ENCODE data around the gene HPN.

DNA sequence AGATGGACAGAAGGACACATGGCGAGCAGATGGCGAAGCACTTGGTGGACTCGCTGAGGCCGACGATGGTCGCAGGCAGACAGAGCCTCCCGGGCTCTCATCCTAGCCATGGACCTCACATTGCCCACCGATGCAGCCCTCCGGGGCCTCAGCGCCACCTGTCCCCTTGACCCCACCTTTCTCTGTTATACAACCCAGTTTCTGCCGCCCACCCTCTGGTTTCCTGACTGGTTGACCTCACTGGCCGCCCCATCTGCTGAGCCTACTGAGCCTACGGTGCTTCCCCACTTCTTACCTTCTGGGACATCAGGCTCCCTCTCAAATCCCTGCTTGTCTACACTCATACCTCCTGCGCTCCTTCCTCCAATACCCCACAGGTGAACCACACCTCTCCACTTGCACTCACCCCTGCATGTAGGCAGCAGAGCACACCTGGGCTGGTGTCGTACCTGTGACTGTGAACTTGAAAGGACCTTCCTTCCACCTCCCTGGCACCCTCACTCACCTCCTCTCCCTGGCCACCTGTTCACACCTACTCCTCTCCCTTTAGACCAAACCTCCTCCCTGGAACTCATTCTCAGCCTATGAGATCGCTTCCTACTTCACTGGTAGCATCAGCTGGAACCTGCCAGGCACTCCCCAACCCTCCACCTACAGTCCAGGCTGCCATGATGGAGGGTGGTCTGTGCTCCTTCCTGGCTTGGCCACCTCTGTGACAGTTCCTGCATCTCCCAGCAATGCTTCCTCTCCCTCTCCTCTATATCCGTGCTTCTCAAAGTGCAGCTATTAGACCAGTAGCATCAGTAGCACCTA, 36.1 kb downstream of the HPN start:
- no peak for TF ChIP-seq TBP (CRISPR knock-in tag; IDR thresholded peaks at IDR 0.05)
- TF ChIP-seq, protein P1, sequence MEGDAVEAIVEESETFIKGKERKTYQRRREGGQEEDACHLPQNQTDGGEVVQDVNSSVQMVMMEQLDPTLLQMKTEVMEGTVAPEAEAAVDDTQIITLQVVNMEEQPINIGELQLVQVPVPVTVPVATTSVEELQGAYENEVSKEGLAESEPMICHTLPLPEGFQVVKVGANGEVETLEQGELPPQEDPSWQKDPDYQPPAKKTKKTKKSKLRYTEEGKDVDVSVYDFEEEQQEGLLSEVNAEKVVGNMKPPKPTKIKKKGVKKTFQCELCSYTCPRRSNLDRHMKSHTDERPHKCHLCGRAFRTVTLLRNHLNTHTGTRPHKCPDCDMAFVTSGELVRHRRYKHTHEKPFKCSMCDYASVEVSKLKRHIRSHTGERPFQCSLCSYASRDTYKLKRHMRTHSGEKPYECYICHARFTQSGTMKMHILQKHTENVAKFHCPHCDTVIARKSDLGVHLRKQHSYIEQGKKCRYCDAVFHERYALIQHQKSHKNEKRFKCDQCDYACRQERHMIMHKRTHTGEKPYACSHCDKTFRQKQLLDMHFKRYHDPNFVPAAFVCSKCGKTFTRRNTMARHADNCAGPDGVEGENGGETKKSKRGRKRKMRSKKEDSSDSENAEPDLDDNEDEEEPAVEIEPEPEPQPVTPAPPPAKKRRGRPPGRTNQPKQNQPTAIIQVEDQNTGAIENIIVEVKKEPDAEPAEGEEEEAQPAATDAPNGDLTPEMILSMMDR (CRISPR knock-in tag; IDR thresholded peaks at IDR 0.05), result no peak
- TF ChIP-seq NFE2L1 (CRISPR knock-in tag; IDR thresholded peaks at IDR 0.05; ENCODE audit: borderline replicate concordance), result no peak
- TF ChIP-seq ZNF619 (CRISPR knock-in tag; IDR thresholded peaks at IDR 0.05), result no peak
- no peak for TF ChIP-seq POLR2A (IDR thresholded peaks at IDR 0.05; ENCODE audit: insufficient read depth in 1 of 2, low read depth in 2 of 2, low read length in 2 of 2)
- no peak for TF ChIP-seq GZF1 (CRISPR knock-in tag; IDR thresholded peaks at IDR 0.05)
- no peak for TF ChIP-seq GATAD2A (CRISPR knock-in tag; IDR thresholded peaks at IDR 0.05)
- TF ChIP-seq HDAC6 (IDR thresholded peaks at IDR 0.05; ENCODE audit: low read depth, low read length), result no peak
